Astrocyte (in vitro differentiated cells and primary cell): Measurements from ENCODE around the gene COMMD1. TPM values are rescaled to one million over a fixed set of nuclear protein-coding genes. Genes with fewer than 3 reads are reported as not detected.

Source experiments
- DNase-seq: peaks from one replicate; pipeline ENCODE4 v3.0.0-alpha.2; 2010; ENCODE audit warnings: low read depth
- FAIRE-seq: peaks from 2 replicates; lab custom pipeline; 2011; peaks lifted over from hg19 to GRCh38; lab: Jason Lieb, UNC
- H2AFZ ChIP-seq: 2 replicates; pipeline ENCODE4 v1.6.0; 2012; ENCODE audit warnings: low read depth, low read length, inconsistent platforms
- H3K27ac ChIP-seq: 2 replicates; pipeline ENCODE4 v1.5.1; 2011; ENCODE audit warnings: low read depth, low read length, inconsistent platforms
- H3K27me3 ChIP-seq: 2 replicates; pipeline ENCODE4 v1.6.0; 2011; ENCODE audit warnings: low read length, inconsistent platforms; ENCODE audit not compliant: insufficient read depth
- H3K36me3 ChIP-seq: 2 replicates; pipeline ENCODE4 v1.5.1; 2011; ENCODE audit warnings: low read length, inconsistent platforms; ENCODE audit not compliant: insufficient read depth
- H3K4me1 ChIP-seq: 2 replicates; pipeline ENCODE4 v1.5.1; 2011; ENCODE audit warnings: low read length, inconsistent platforms; ENCODE audit not compliant: insufficient read depth
- H3K4me2 ChIP-seq: 2 replicates; pipeline ENCODE4 v1.6.0; 2012; ENCODE audit warnings: low read length, inconsistent platforms
- H3K4me3 ChIP-seq: 2 replicates; pipeline ENCODE4 v1.5.1; 2011; ENCODE audit warnings: low read depth, mild to moderate bottlenecking, low read length, inconsistent platforms; ENCODE audit not compliant: insufficient read depth
- H3K79me2 ChIP-seq: 2 replicates; pipeline ENCODE4 v1.6.0; 2012; ENCODE audit warnings: mild to moderate bottlenecking, low read length, inconsistent platforms; ENCODE audit not compliant: insufficient read depth
- H3K9ac ChIP-seq: 2 replicates; pipeline ENCODE4 v1.6.0; 2012; ENCODE audit warnings: mild to moderate bottlenecking, low read length, inconsistent platforms
- H3K9me3 ChIP-seq: 2 replicates; pipeline ENCODE4 v1.5.1; 2012; ENCODE audit warnings: low read depth, mild to moderate bottlenecking, low read length, inconsistent platforms; ENCODE audit not compliant: insufficient read depth
- H4K20me1 ChIP-seq: 2 replicates; pipeline ENCODE4 v1.6.0; 2012; ENCODE audit warnings: low read length, inconsistent platforms; ENCODE audit not compliant: insufficient read depth
- H3K27ac Mint-ChIP-seq: one replicate; pipeline ENCODE4 v1.8.0; 2021; ENCODE audit warnings: mild to moderate bottlenecking, mixed read lengths; ENCODE audit not compliant: unreplicated experiment
- H3K27me3 Mint-ChIP-seq: one replicate; pipeline ENCODE4 v1.8.0; 2021; ENCODE audit warnings: low read depth, mixed read lengths; ENCODE audit not compliant: unreplicated experiment
- H3K36me3 Mint-ChIP-seq: one replicate; pipeline ENCODE4 v1.8.0; 2021; ENCODE audit warnings: low read depth, mixed read lengths; ENCODE audit not compliant: unreplicated experiment
- H3K4me1 Mint-ChIP-seq: one replicate; pipeline ENCODE4 v1.8.0; 2021; ENCODE audit warnings: low read depth, mixed read lengths; ENCODE audit not compliant: unreplicated experiment
- H3K4me3 Mint-ChIP-seq: one replicate; pipeline ENCODE4 v1.8.0; 2021; ENCODE audit warnings: mild to moderate bottlenecking, moderate library complexity, mixed read lengths; ENCODE audit not compliant: unreplicated experiment
- H3K9me3 Mint-ChIP-seq: one replicate; pipeline ENCODE4 v1.8.0; 2021; ENCODE audit warnings: mild to moderate bottlenecking, mixed read lengths; ENCODE audit not compliant: unreplicated experiment
- EZH2 ChIP-seq: IDR thresholded peaks from 2 replicates; pipeline ENCODE4 v1.6.1; 2012; ENCODE audit warnings: mild to moderate bottlenecking, low read length, inconsistent platforms; ENCODE audit not compliant: insufficient read depth
- total RNA-seq: library from RNA; stranded (reverse); gene quantifications from 2 replicates; pipeline ENCODE4 v1.2.1, GENCODE V29; 2021
- TF ChIP-seq, protein P1 (sequence below): IDR thresholded peaks from 2 replicates; pipeline ENCODE4 v1.5.1; 2011; ENCODE audit warnings: low read depth, mild to moderate bottlenecking, inconsistent platforms, low read length, moderate library complexity; ENCODE audit not compliant: insufficient read depth

COMMD1 gene
- total RNA-seq, 1 donor from 2014 or later: 32.0 TPM

DNA sequence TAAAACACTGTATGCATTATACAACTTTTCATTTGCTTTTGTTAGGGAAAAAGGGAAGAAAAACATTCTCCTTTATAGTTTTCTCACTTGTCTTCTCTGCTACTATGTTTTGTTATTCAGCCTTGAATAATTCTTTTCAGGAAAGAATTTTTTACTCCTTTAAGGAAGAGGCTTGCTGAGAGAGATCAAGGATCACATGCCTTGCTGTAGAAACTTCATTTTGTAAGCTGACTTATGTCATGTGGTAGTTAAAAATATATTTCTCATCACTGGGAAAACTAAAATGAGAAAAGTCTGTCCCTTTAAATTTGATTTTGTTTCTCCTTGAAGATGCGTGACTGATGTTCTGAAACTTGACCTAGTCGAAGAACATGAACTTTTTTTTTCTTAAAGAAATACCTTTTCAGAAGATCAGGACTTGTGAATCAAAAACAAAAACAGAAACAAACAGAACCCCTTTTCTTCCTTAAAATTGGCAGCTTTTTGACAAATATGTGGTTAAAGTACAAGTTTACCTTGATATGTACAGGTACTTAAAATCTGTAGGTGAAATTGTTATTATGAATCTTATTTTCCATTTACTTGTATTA is 145.1 kb downstream of the COMMD1 start:
- FAIRE-seq: no peak
- Histone ChIP-seq H3K4me2 (no peak overlapping the region), H3K27me3 (no peaks in the 10 kb centered on the region), H3K79me2 (no peaks in the 10 kb centered on the region), H3K36me3 (no peaks in the 10 kb centered on the region), H2AFZ (no peak overlapping the region), H4K20me1 (no peaks in the 10 kb centered on the region), H3K9me3 (no peaks in the 10 kb centered on the region), H3K4me1 (no peaks in the 10 kb centered on the region), H3K27ac (no peak overlapping the region), H3K9ac (no peak overlapping the region), H3K4me3 (no peak overlapping the region)
- peaks cover 3% of the 10 kb centered on the region for H3K36me3 Mint-ChIP-seq
- H3K9me3 Mint-ChIP-seq: no peaks in the 10 kb centered on the region
- no peak overlapping the region for H3K27ac Mint-ChIP-seq
- H3K4me1 Mint-ChIP-seq: peaks cover 3% of the 10 kb centered on the region
- no peaks in the 10 kb centered on the region for H3K27me3 Mint-ChIP-seq
- DNase-seq: no peak
- no peak for TF ChIP-seq EZH2
- TF ChIP-seq, protein P1, sequence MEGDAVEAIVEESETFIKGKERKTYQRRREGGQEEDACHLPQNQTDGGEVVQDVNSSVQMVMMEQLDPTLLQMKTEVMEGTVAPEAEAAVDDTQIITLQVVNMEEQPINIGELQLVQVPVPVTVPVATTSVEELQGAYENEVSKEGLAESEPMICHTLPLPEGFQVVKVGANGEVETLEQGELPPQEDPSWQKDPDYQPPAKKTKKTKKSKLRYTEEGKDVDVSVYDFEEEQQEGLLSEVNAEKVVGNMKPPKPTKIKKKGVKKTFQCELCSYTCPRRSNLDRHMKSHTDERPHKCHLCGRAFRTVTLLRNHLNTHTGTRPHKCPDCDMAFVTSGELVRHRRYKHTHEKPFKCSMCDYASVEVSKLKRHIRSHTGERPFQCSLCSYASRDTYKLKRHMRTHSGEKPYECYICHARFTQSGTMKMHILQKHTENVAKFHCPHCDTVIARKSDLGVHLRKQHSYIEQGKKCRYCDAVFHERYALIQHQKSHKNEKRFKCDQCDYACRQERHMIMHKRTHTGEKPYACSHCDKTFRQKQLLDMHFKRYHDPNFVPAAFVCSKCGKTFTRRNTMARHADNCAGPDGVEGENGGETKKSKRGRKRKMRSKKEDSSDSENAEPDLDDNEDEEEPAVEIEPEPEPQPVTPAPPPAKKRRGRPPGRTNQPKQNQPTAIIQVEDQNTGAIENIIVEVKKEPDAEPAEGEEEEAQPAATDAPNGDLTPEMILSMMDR: no peak
- H3K4me3 Mint-ChIP-seq: no peak overlapping the region

- no peaks in the 10 kb centered on the region for H3K9me3 Mint-ChIP-seq
- Histone ChIP-seq H3K27me3 (no peaks in the 10 kb centered on the region), H3K4me3 (no peak overlapping the region), H3K9ac (no peak overlapping the region), H3K4me1 (no peaks in the 10 kb centered on the region), H4K20me1 (no peaks in the 10 kb centered on the region), H3K36me3 (no peaks in the 10 kb centered on the region), H3K4me2 (no peak overlapping the region), H3K9me3 (no peaks in the 10 kb centered on the region), H2AFZ (no peak overlapping the region), H3K79me2 (no peaks in the 10 kb centered on the region), H3K27ac (no peak overlapping the region)
- DNase-seq (no peak), FAIRE-seq (no peak)
- peaks cover 3% of the 10 kb centered on the region for H3K4me1 Mint-ChIP-seq
- no peak overlapping the region for H3K4me3 Mint-ChIP-seq
- H3K27ac Mint-ChIP-seq: no peak overlapping the region
- no peaks in the 10 kb centered on the region for H3K27me3 Mint-ChIP-seq
- no peaks in the 10 kb centered on the region for H3K36me3 Mint-ChIP-seq
- no peak for TF ChIP-seq EZH2
- TF ChIP-seq, protein P1: no peak
Observed at GRCh38 chr2:62054029-62054791, 148.7 kb downstream of the COMMD1 start.
